ENCODE results near the gene KIF3C.

KIF3C gene

DNA sequence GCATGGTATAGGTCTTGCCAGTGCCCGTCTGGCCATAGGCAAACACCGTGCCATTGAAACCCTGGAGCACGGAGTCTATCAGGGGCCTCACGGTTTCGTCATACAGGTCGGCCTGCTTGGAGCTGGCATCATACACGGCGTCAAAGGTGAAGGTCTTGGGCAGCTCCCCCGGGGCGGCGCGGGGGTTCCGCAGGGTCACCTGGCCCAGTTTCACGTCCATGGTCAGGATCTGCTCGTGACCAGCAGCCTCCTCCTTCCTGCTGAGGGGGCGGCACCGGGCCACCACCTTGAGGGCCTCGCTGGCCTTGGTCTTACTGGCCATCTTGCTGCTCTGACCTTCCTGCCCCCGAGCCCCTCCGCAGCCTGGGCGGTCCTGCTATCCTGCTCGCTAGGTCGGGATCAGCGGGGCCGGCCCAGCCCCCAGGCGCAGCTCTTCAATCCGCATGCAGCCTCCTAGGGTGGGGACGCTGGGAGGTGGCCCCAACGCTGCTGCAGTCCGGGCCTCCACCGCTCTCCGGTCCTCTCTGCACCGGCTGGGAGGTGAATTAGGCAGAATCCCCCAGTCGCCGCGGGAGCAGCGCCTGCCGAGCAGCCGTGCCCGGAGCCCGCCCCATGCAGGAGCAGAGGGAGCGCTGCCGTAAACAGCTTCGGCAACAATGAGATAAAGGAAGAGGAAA lies 563 bp downstream of the KIF3C start:
- DNase-seq (ENCODE audit: low spot score) = peak; percentile 49
- TF ChIP-seq, protein P1, sequence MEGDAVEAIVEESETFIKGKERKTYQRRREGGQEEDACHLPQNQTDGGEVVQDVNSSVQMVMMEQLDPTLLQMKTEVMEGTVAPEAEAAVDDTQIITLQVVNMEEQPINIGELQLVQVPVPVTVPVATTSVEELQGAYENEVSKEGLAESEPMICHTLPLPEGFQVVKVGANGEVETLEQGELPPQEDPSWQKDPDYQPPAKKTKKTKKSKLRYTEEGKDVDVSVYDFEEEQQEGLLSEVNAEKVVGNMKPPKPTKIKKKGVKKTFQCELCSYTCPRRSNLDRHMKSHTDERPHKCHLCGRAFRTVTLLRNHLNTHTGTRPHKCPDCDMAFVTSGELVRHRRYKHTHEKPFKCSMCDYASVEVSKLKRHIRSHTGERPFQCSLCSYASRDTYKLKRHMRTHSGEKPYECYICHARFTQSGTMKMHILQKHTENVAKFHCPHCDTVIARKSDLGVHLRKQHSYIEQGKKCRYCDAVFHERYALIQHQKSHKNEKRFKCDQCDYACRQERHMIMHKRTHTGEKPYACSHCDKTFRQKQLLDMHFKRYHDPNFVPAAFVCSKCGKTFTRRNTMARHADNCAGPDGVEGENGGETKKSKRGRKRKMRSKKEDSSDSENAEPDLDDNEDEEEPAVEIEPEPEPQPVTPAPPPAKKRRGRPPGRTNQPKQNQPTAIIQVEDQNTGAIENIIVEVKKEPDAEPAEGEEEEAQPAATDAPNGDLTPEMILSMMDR (IDR thresholded peaks at IDR 0.05; ENCODE audit: extremely low read depth, missing control alignments) = no peak

DNA sequence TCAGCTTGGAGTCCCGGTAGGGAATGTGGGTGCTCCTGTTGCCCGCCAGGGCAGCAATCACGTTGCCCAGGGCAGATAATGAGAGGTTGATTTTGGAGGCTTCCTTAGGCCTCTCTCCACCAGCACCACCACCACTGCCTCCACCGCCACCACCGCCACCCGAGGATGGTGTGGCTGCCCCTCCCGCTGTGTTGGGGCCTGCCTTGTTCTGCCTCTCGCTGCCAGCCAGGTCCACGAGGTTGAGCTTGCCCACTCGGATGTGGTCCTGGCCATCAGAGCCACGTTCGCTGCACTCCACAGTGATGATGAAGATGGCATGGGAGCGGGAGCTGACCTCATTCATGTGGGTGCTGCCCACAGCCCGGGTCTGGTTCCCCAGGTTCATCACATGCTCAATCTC lies 1.3 kb downstream of the KIF3C start:
- TF ChIP-seq, protein P1 (IDR thresholded peaks at IDR 0.05; ENCODE audit: extremely low read depth, missing control alignments) = no peak
- no peak for DNase-seq (ENCODE audit: low spot score)

GRCh38 chr2:25980076-25980887 lies 2.0 kb downstream of the KIF3C start:
- TF ChIP-seq, protein P1 (IDR thresholded peaks at IDR 0.05; ENCODE audit: extremely low read depth, missing control alignments) = no peak
- DNase-seq (ENCODE audit: low spot score) = no peak

DNA sequence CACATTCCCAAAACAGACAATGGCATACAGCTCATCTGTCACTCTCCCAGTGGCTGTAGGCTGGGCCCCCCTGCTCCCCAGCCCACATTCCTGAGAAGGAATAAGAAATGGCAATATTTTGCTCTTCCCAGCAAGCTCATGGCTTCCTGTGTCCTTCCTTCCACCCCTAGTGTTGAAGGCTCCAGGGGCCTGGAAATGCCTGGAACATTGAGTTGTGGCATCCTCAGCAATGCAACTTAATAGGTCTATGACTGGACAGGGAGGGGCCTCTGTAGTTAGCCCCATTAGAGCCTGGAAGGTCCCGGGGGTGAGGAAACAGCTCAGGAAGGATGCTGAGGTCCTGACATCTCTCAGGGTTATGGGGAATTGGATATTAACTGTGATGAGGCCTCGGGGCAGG lies 3.3 kb downstream of the KIF3C start:
- TF ChIP-seq, protein P1 (IDR thresholded peaks at IDR 0.05; ENCODE audit: extremely low read depth, missing control alignments) = no peak
- no peak for DNase-seq (ENCODE audit: low spot score)

DNA sequence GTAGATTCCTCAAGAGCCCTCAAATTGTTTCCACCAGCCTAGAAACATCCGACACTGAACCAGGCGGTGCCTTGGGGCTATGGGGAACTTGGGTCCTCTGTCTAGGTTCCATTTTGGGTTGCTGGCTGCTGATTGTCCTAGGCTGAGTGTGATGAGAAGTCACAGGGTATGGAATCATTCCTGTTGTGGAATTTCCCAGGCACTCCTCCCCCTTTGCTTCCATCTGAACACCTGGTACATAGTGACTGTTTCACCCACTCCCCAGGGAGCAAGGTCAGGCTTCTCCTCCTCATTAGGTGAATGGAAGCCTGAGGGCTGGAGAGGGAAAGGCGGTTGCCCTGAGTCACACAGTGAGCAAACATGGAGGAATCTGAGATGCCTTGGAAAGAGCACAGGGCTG lies 4.5 kb downstream of the KIF3C start:
- no peak for DNase-seq (ENCODE audit: low spot score)

GRCh38 chr2:25976983-25977741 lies 5.1 kb downstream of the KIF3C start:
- TF ChIP-seq, protein P1 (IDR thresholded peaks at IDR 0.05; ENCODE audit: extremely low read depth, missing control alignments) = no peak
- no peak for DNase-seq (ENCODE audit: low spot score)

More for the DNA sequence above, 4.5 kb downstream of the KIF3C start:
- TF ChIP-seq, protein P1 (IDR thresholded peaks at IDR 0.05; ENCODE audit: extremely low read depth, missing control alignments) = no peak

Data from GM20000 (cell line).